Activated effector memory CD4-positive, alpha-beta T cell treated with anti-CD3 and anti-CD28 coated beads, Interleukin-2, amount 50 U/mL, for 16 hours (primary cell): Measurements from ENCODE around the gene MYT1.
A peak's percentile ranks its signal among the peaks of the same experiment; 100 is the strongest.
"Not testable (repeated sequence)": the region's sequence is repeated elsewhere in the genome, so short reads cannot be mapped to it uniquely, and the experiment has no call there.

Experiments
- DNase-seq: peaks from one replicate; pipeline ENCODE4 v3.0.0-alpha.2; 2020

Gene MYT1

GRCh38 chr20:64280460-64280843, 116.2 kb downstream of the MYT1 start:
- DNase-seq = no peak

- DNase-seq = no peak
Measured at GRCh38 chr20:64283646-64284045, 119.4 kb downstream of the MYT1 start.

DNA sequence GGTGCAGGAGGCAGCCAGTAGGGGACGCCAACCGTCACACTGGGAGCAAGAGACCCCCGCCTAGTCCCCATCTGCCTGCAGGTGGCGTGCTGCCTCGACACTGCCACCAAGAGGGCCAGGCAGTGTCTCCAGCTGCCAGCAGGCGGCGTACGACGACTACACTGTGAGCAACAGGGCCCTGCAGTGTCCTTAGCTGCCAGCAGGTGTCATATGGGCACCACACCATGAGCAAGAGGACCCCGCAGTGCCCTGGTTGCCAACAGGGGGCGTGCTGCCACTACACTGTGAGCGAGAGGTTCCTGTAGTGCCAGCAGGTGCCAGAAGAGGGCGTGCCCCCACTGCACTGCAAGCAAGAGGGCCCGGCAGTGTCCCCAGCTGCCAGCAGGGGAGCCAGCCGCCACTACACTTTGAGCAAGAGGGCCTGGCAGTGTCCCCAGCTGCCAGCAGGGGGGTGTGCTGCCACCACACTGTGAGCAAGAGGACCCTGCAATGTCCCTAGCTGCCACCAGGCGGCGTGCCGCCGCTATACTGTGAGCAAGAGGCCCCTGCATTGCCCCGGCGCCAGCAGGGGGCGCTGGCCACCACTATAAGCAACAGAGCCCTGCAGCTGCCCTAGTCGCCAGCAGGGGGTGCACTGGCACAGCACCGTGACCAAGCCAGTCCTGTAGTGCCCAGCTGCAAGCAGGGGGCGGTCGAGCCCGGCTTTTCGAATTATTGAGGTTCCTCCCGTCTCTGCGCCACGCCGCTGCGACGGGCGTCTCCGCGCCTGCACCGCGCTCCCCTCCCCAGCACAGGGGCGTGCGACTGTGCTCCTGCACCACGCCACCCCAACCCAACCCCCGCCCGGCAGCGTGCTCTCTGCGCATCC, 121.6 kb downstream of the MYT1 start:
- peak; percentile 90 for DNase-seq

GRCh38 chr20:64286447-64287263, 122.4 kb downstream of the MYT1 start:
- DNase-seq = not testable (repeated sequence)

DNA sequence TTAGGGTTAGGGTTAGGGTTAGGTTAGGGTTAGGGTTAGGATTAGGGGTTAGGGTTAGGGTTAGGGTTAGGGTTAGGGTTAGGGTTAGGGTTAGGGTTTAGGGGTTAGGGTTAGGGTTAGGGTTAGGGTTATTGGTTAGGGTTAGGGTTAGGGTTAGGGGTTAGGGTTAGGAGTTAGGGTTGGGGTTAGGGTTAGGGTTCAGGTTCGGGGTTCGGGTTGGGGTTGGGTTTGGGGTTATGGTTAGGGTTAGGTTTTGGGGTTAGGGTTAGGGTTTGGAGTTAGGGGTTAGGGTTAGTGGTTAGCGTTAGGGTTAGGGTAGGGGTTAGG, 123.0 kb downstream of the MYT1 start:
- DNase-seq = not testable (repeated sequence)
